Fibroblast of skin of left biceps (primary cell): ENCODE data around the gene GPA33.
"Not testable (repeated sequence)": the region's sequence is repeated elsewhere in the genome, so short reads cannot be mapped to it uniquely, and the experiment has no call there.

Source experiments
- DNase-seq, 2 experiments: peaks; one replicate each; pipeline ENCODE4 v3.0.0-alpha.2; 2013; ENCODE audit warnings: low read depth in 2 of 2

The GPA33 gene

DNA sequence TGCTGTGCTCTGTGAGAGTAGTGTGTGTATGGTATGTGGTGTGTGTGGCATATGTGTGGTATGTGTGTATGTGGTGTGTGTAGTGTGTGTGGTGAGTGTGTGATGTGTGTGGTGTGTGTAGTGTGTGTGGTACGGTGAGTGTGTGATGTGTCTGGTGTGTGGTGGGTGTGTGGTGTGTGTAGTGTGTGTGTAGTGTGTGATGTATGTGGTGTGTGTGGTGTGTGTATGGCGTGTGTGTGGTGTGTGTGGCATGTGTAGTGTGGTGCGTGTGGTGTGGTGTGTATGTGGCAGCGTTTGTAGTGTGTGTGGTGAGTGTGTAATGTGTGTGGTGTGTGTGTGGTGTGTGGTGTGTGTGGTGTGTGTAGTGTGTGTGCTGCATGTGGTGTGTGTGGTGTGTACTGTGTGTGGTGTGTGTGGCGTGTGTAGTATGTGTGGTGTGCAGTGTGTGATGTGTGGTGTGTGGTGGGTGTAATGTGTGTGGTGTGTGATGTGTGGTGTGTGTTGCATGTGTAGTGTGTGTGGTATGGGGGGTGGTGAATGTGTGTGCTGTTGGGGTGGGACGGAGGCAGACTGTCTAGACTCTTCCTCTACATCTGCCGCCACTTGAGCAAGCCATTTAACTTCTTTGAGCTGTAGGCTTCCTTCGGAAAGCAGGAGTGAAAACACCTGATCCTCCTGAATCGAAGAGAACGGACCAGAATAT is 33.5 kb downstream of the GPA33 start:
- no peak for DNase-seq

DNA sequence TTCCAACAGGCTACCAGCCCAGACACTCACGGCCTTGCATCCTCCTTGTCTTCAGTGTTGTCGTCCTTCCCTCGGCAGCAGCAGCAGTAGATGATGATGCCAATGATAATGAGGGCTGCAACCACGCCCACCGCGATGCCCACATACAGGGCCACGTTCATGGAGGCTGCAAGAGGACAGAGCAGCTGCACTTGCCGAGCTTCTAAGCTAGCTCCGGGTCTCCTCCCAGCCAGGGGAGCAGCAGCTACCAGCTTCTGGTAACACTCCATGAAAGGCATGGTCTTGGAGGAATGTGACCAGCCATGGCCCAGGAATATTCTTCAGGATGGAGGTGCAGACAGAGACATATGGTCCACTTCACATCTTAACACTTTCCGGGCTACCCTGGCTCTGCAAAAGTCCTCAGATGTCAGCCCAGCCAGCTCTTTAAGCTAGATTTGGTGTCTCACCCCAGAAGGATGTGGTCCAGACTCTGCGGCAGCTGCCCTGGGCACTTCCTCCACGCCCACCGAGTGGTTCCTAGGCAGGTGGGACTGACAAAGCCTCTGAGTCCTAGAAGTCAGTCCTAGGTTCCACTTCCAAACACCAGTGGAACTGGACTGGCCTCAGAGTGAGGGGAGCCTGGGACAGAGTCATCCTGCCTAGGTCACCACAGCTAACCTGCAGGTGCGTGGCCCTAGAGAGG is 35.1 kb downstream of the GPA33 start:
- no peak for DNase-seq

DNA sequence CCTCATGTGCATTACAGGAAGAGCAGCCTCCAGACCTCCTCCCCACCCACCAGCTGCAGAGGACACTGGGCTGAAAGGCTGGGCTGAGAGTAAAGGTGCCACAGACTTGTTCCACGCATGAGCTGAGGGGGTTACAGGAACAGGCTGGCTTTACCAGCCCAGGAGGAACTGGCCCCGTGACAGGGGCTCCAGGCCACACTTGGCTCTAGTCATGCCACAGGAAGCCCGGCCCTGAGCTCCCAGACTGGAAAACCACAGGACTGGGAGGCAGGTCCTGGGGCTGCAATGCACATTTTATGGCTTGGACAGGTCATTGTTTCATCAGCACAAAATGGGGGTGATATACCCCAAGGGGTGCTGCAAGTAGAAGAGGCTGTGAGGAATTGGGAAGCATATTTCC is 35.6 kb downstream of the GPA33 start:
- no peak for DNase-seq

DNA sequence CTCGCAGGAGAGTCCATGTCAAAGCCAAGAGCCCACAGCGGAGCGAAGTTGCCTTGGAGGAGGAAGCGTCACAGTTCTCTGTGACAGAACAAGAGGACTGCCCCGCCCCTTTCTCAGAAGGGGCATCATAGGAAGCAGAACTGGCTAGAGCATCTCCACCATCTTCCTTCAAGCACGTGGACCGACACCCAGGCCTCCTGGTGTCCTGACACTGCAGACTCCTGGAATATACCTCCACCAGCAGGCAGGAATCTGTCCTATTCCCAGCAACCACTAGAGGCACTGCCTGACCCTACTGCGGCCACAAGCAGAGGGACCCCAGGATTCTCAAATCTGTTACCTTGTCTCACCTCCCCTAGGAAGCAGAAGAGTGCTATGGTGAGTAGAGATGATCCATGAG is 37.8 kb downstream of the GPA33 start:
- DNase-seq: no peak

DNA sequence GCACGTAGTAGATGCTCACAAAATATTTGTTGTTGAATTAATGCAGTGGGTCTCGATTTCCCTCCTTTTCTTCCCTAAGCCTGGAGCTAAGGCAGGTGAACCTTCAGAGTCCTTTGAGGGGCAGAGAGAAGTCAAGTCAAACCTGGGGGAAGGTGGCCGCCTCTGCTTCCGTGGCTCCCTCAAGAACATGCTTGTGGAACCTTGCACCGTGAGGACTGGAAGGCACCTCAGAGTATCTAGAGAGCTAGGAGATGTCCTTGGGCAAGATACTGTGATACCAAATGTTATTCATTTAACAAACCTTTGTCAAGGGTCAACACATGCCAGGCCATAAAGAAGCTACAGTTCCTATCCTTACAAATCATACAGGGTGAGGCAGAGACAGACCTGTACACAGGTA is 38.3 kb downstream of the GPA33 start:
- DNase-seq: no peak

- no peak for DNase-seq
Measured at GRCh38 chr1:167043752-167044488, 46.3 kb downstream of the GPA33 start.

DNA sequence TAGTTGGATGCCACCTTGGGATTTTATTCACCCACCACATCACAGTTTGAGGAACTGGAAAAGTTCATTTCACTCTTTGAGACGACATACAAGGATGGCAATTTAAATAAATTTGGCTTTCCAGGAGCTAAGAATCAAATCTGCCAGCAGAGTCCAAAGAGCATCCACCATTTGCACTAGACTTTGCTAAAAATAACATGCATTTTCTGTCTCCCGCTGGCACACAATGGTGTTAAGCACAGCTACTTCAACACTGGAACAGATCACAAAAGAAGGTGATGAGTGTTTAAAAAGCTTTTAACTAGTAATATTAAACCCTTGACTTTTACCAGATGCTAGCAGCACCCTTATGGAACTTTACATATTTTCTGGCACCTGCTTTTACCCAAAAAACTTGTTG is 56.5 kb downstream of the GPA33 start:
- DNase-seq: no peak

DNA sequence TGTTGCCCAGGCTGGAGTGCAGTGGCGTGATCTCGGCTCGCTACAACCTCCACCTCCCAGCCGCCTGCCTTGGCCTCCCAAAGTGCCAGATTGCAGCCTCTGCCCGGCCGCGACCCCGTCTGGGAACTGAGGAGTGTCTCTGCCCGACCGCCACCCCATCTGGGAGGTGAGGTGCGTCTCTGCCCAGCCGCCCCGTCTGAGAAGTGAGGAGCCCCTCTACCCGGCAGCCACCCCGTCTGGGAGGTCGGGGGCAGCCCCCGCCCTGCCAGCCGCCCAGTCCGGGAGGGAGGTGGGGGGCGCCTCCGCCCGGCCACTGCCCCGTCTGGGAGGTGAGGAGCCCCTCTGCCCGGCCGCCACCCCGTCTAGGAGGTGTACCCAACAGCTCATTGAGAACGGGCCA is 60.6 kb downstream of the GPA33 start:
- not testable (repeated sequence) for DNase-seq

DNA sequence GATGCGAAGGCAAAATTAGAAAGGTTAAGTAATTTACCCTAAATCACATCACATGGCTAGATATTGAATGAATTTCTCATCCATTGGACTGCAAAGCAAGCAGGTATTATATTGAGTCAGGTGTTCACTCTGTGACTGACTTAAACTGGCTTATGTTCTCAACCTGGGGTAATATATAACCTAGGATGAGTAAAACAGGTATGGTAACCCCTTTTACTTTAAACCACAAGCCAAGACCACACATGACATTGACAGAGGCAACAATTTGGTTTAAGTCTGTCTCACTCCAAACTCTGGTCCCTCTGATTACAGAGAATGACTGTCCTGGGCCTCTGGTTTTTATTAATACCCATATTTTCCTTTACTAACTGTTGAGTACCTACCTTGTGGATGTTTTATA is 67.8 kb downstream of the GPA33 start:
- no peak for DNase-seq

- no peak for DNase-seq
Measured at GRCh38 chr1:167016100-167016750, 74.0 kb downstream of the GPA33 start.

- no peak for DNase-seq
Measured at GRCh38 chr1:167013108-167013929, 76.9 kb downstream of the GPA33 start.

GRCh38 chr1:167012570-167012969 is 77.6 kb downstream of the GPA33 start:
- DNase-seq: no peak

DNA sequence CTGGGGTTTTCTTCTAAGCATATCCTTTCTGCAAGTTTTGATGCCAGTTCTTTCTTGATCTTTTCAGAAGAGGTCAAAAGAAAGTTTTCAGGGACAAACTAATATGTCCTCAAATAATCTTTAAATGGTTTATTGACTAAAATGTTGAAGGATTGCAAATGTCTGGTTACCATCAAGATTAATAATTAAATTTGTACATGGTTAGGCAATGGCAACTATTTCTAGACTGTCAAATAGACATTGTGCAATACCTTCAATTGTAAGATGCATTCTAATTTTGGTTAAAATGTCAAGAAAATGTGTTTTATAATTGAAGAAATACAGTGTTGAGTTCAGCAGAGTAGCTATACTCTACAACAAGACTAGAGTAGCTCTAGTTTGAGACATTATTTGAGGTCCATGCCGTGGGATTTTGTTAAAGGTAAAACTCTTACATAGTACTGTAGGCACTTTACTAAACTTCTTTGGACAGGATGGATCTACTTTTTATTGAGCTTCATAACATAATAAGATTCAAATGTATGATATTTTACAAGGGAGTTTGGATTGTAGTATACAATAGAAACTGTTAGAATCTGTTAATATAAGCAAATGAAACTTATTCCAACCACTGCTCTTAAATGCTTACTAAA is 78.5 kb downstream of the GPA33 start:
- DNase-seq: no peak

DNA sequence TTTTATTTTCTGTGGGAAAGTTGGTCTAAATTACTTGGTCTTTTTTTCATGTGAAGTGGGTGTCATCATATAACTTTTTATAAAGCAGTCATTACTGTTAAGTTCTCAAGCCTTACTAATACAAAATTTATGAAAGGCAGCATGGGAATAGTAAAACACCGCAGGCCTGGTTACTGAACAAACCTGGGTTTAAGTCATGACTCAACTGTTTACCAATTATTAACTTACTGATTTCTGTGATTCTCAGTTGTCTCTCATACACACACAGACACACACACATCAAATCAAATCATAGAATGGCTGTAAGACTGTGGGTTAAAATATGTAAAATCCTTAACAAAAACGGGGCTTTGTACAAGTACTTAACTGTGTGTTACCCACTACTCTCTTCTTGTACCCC is 86.5 kb downstream of the GPA33 start:
- DNase-seq: no peak
